H9 (cell line): ENCODE measurements around the gene WDR37. TPM values are rescaled to one million over a fixed set of nuclear protein-coding genes. Genes with fewer than 3 reads are reported as not detected.
A peak's percentile ranks its signal among the peaks of the same experiment; 100 is the strongest.

Source experiments
- DNase-seq: peaks from one replicate; pipeline ENCODE4 v3.0.0-alpha.2; 2017
- H2AFZ ChIP-seq: one replicate; pipeline ENCODE4 v1.6.1; 2013; ENCODE audit warnings: mild to moderate bottlenecking, low read length, control low read depth, moderate library complexity
- H2AK5ac ChIP-seq: 2 replicates; pipeline ENCODE4 v1.6.1; 2013; ENCODE audit warnings: low read length, control low read depth, mixed read lengths; ENCODE audit not compliant: insufficient read length
- H2BK120ac ChIP-seq: one replicate; pipeline ENCODE4 v1.6.1; 2013; ENCODE audit warnings: low read depth, mild to moderate bottlenecking, low read length, control low read depth, inconsistent platforms; ENCODE audit not compliant: poor library complexity, severe bottlenecking
- H2BK12ac ChIP-seq: 2 replicates; pipeline ENCODE4 v1.6.1; 2013; ENCODE audit warnings: low read length, control low read depth, mixed read lengths, low read depth; ENCODE audit not compliant: insufficient read length
- H2BK15ac ChIP-seq: 2 replicates; pipeline ENCODE4 v1.6.1; 2013; ENCODE audit warnings: low read depth, low read length, control low read depth
- H2BK20ac ChIP-seq: one replicate; pipeline ENCODE4 v1.6.1; 2013; ENCODE audit warnings: low read depth, mild to moderate bottlenecking, low read length, control low read depth, inconsistent platforms; ENCODE audit not compliant: poor library complexity, severe bottlenecking
- H2BK5ac ChIP-seq: 2 replicates; pipeline ENCODE4 v1.6.1; 2013; ENCODE audit warnings: low read length, control low read depth, mixed read lengths; ENCODE audit not compliant: insufficient read length
- H3K14ac ChIP-seq: 2 replicates; pipeline ENCODE4 v1.6.1; 2013; ENCODE audit warnings: low read length, control low read depth; ENCODE audit not compliant: insufficient read depth
- H3K18ac ChIP-seq: 2 replicates; pipeline ENCODE4 v1.6.1; 2013; ENCODE audit warnings: low read depth, mild to moderate bottlenecking, mixed read lengths, low read length, control low read depth; ENCODE audit not compliant: insufficient read length
- H3K23ac ChIP-seq: 2 replicates; pipeline ENCODE4 v1.6.1; 2013; ENCODE audit warnings: low read length, control low read depth, mixed read lengths, low read depth; ENCODE audit not compliant: insufficient read length
- H3K23me2 ChIP-seq: 2 replicates; pipeline ENCODE4 v1.6.1; 2013; ENCODE audit warnings: low read depth, mild to moderate bottlenecking, mixed read lengths, low read length, control low read depth; ENCODE audit not compliant: insufficient read length, poor library complexity, severe bottlenecking
- H3K27ac ChIP-seq: 2 replicates; pipeline ENCODE4 v1.5.1; 2013; ENCODE audit warnings: low read length, control low read depth, mixed read lengths, low read depth; ENCODE audit not compliant: insufficient read length
- H3K27me3 ChIP-seq: 2 replicates; pipeline ENCODE4 v1.6.1; 2013; ENCODE audit warnings: low read length, control low read depth, inconsistent platforms; ENCODE audit not compliant: insufficient read depth
- H3K4ac ChIP-seq: 2 replicates; pipeline ENCODE4 v1.6.1; 2013; ENCODE audit warnings: low read depth, mild to moderate bottlenecking, control low read depth, inconsistent platforms, low read length, moderate library complexity
- H3K4me1 ChIP-seq: 2 replicates; pipeline ENCODE4 v1.6.1; 2013; ENCODE audit warnings: low read length, control low read depth, inconsistent platforms; ENCODE audit not compliant: insufficient read depth
- H3K4me2 ChIP-seq: 2 replicates; pipeline ENCODE4 v1.6.1; 2013; ENCODE audit warnings: low read length, control low read depth, mixed read lengths; ENCODE audit not compliant: insufficient read length, insufficient read depth
- H3K56ac ChIP-seq: 2 replicates; pipeline ENCODE4 v1.6.1; 2013; ENCODE audit warnings: low read depth, mild to moderate bottlenecking, mixed read lengths, low read length, control low read depth; ENCODE audit not compliant: insufficient read length
- H3K79me1 ChIP-seq: 2 replicates; pipeline ENCODE4 v1.6.1; 2013; ENCODE audit warnings: low read depth, mild to moderate bottlenecking, moderate library complexity, low read length, control low read depth, inconsistent platforms; ENCODE audit not compliant: insufficient read depth, poor library complexity, severe bottlenecking
- H3K79me2 ChIP-seq: 2 replicates; pipeline ENCODE4 v1.6.1; 2013; ENCODE audit warnings: low read length, control low read depth, inconsistent platforms; ENCODE audit not compliant: insufficient read depth
- H3K9ac ChIP-seq: 2 replicates; pipeline ENCODE4 v1.6.1; 2013; ENCODE audit warnings: low read length, control low read depth, mixed read lengths; ENCODE audit not compliant: insufficient read length; ENCODE audit errors: extremely low read depth
- H3K9me3 ChIP-seq: one replicate; pipeline ENCODE4 v1.6.1; 2013; ENCODE audit warnings: low read depth, low read length, inconsistent platforms; ENCODE audit not compliant: control insufficient read depth
- H3T11ph ChIP-seq: one replicate; pipeline ENCODE4 v1.6.1; 2013; ENCODE audit warnings: mild to moderate bottlenecking, low read length, control low read depth, inconsistent platforms
- H4K20me1 ChIP-seq: one replicate; pipeline ENCODE4 v1.6.1; 2013; ENCODE audit not compliant: control insufficient read depth, insufficient read length, insufficient read depth
- H4K5ac ChIP-seq: 2 replicates; pipeline ENCODE4 v1.6.1; 2013; ENCODE audit warnings: low read depth, mild to moderate bottlenecking, mixed read lengths, low read length, control low read depth; ENCODE audit not compliant: insufficient read length
- H4K8ac ChIP-seq: replicated peaks from 2 replicates; pipeline ENCODE4 v1.6.1; 2013; ENCODE audit warnings: low read length, control low read depth, mixed read lengths, low read depth; ENCODE audit not compliant: insufficient read length
- H4K91ac ChIP-seq: 2 replicates; pipeline ENCODE4 v1.6.1; 2013; ENCODE audit warnings: low read depth, mild to moderate bottlenecking, moderate library complexity, mixed read lengths, low read length, control low read depth; ENCODE audit not compliant: insufficient read length
- H3K27ac Mint-ChIP-seq, 3 experiments: 2 replicates in 2 of 3; 3 replicates in 1 of 3; pipeline ENCODE4 v1.8.0; 2020 to 2021; ENCODE audit warnings: mixed read lengths in 3 of 3, mild to moderate bottlenecking in 1 of 3, moderate library complexity in 1 of 3
- H3K27me3 Mint-ChIP-seq: 2 replicates; pipeline ENCODE4 v1.8.0; 2021; ENCODE audit warnings: low read depth, mild to moderate bottlenecking, moderate library complexity, mixed read lengths
- H3K36me3 Mint-ChIP-seq, 3 experiments: 2 replicates in 2 of 3; 3 replicates in 1 of 3; pipeline ENCODE4 v1.8.0; 2020 to 2021; ENCODE audit warnings: low read depth in 3 of 3, mixed read lengths in 3 of 3; ENCODE audit not compliant: insufficient read depth in 1 of 3
- H3K4me1 Mint-ChIP-seq, 2 experiments: 2 replicates each; pipeline ENCODE4 v1.8.0; 2020; ENCODE audit warnings: mixed read lengths in 2 of 2
- H3K4me3 Mint-ChIP-seq, 2 experiments: 2 replicates in 1 of 2; 3 replicates in 1 of 2; pipeline ENCODE4 v1.8.0; 2020 to 2021; ENCODE audit warnings: mild to moderate bottlenecking in 2 of 2, mixed read lengths in 2 of 2, moderate library complexity in 1 of 2
- H3K9me3 Mint-ChIP-seq, 2 experiments: 2 replicates in 1 of 2; 3 replicates in 1 of 2; pipeline ENCODE4 v1.8.0; 2020; ENCODE audit warnings: mild to moderate bottlenecking in 2 of 2, mixed read lengths in 2 of 2, moderate library complexity in 1 of 2
- WGBS: extraction: QIAGEN DNeasy Blood & Tissue Kit; methylation state at CpG from one replicate; pipeline ENCODE4 v1.1.7; 2013; ENCODE audit warnings: missing lambda C conversion rate, low lambda C conversion rate, mixed read lengths; ENCODE audit not compliant: insufficient read length; ENCODE audit errors: extremely low coverage; 5-methylcytosine and 5-hydroxymethylcytosine counted together
- total RNA-seq: library from RNA; stranded (reverse); gene quantifications from 2 replicates; pipeline ENCODE4 v1.2.1, GENCODE V29; 2021
- TF ChIP-seq, protein P1 (sequence below): fragments of 200-600 bp; sonication (generic); conservative IDR thresholded peaks from 3 replicates; pipeline ENCODE4 v1.8.0; 2021; ENCODE audit warnings: antibody characterized with exemption, mild to moderate bottlenecking

Gene WDR37
- total RNA-seq, 1 experiment from 2014 or later = 13.1 TPM

GRCh38 chr10:1116051-1116450 is 59.9 kb downstream of the WDR37 start:
- H4K91ac ChIP-seq = no peak overlapping the region
- H3K36me3 Mint-ChIP-seq = peaks cover 12 to 48% (median 41%) of the 10 kb centered on the region in 3 experiments

More at GRCh38 chr10:1116051-1116450, 59.9 kb downstream of the WDR37 start:
- Histone ChIP-seq H2BK120ac (no peak overlapping the region), H3K27me3 (no peaks in the 10 kb centered on the region), H3K4me1 (0 out of 2 replicates have a peak, but pooled peaks cover 2% of the 10 kb centered on the region), H3K4ac (no peak overlapping the region), H2AFZ (no peak overlapping the region), H2BK5ac (no peak overlapping the region), H3K4me2 (no peak overlapping the region), H3K9ac (no peak overlapping the region), H3K23me2 (no peaks in the 10 kb centered on the region), H3K27ac (no peak overlapping the region), H3K23ac (no peak overlapping the region), H3K79me2 (no peaks in the 10 kb centered on the region), H3K56ac (no peak overlapping the region), H3T11ph (no peak overlapping the region), H3K9me3 (no peaks in the 10 kb centered on the region), H3K79me1 (no peaks in the 10 kb centered on the region), H2BK12ac (no peak overlapping the region), H4K5ac (no peak overlapping the region), H2AK5ac (no peak overlapping the region), H2BK15ac (no peak overlapping the region), H2BK20ac (no peak overlapping the region), H4K8ac (no peak overlapping the region), H3K18ac (no peak overlapping the region), H4K20me1 (no peaks in the 10 kb centered on the region), H3K14ac (no peak overlapping the region)
- Mint-ChIP-seq H3K4me1 (peaks cover 15 to 19% of the 10 kb centered on the region in 2 experiments), H3K27ac (peak overlapping the region in 2 of 3 experiments; percentile 53 to 78; a peak in 2 of 7 replicates), H3K4me3 (no peak overlapping the region), H3K27me3 (no peaks in the 10 kb centered on the region), H3K9me3 (no peaks in the 10 kb centered on the region; a peak in 1 of 5 replicates)
- TF ChIP-seq, protein P1, sequence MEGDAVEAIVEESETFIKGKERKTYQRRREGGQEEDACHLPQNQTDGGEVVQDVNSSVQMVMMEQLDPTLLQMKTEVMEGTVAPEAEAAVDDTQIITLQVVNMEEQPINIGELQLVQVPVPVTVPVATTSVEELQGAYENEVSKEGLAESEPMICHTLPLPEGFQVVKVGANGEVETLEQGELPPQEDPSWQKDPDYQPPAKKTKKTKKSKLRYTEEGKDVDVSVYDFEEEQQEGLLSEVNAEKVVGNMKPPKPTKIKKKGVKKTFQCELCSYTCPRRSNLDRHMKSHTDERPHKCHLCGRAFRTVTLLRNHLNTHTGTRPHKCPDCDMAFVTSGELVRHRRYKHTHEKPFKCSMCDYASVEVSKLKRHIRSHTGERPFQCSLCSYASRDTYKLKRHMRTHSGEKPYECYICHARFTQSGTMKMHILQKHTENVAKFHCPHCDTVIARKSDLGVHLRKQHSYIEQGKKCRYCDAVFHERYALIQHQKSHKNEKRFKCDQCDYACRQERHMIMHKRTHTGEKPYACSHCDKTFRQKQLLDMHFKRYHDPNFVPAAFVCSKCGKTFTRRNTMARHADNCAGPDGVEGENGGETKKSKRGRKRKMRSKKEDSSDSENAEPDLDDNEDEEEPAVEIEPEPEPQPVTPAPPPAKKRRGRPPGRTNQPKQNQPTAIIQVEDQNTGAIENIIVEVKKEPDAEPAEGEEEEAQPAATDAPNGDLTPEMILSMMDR = no peak
- WGBS = no CpG with 5 or more reads among the region's 12 CpGs
- DNase-seq = no peak
